ENCODE measurements around the gene SHOC2. TPM values are rescaled to one million over a fixed set of nuclear protein-coding genes. Genes with fewer than 3 reads are reported as not detected.

The SHOC2 gene
- total RNA-seq, 1 experiment from 2014 or later: 23.7 TPM

- no peaks in the 10 kb centered on the region for H3K79me2 ChIP-seq (ENCODE audit: insufficient read depth, low read length)
- no peak overlapping the region for H3K4ac ChIP-seq (ENCODE audit: low read depth, low read length)
- Mint-ChIP-seq H3K27ac (no peak overlapping the region), H3K4me1 (no peaks in the 10 kb centered on the region), H3K4me3 (no peak overlapping the region), H3K9me3 (no peaks in the 10 kb centered on the region), H3K27me3 (ENCODE audit: low read depth) (no peaks in the 10 kb centered on the region), H3K36me3 (ENCODE audit: insufficient read depth in 1 of 3, low read depth in 3 of 3) (peaks cover 0 to 8% (median 7%) of the 10 kb centered on the region in 3 experiments; a peak in 3 of 7 replicates)
- H2BK20ac ChIP-seq (ENCODE audit: low read depth, low read length, poor library complexity, severe bottlenecking): no peak overlapping the region
- H3K23me2 ChIP-seq (ENCODE audit: insufficient read length, low read depth, low read length, poor library complexity, severe bottlenecking): no peaks in the 10 kb centered on the region
- no peak overlapping the region for H3K14ac ChIP-seq (ENCODE audit: insufficient read depth, low read length)
- H4K20me1 ChIP-seq (ENCODE audit: control insufficient read depth, insufficient read depth, insufficient read length): no peaks in the 10 kb centered on the region
- H4K8ac ChIP-seq (replicated peaks; ENCODE audit: insufficient read length, low read depth, low read length): no peak overlapping the region
- no peak overlapping the region for H2BK5ac ChIP-seq (ENCODE audit: insufficient read length, low read length)
- WGBS (ENCODE audit: extremely low coverage, insufficient read length, low lambda C conversion rate): no CpG with 5 or more reads among the region's 1 CpG
- H3K4me1 ChIP-seq (ENCODE audit: insufficient read depth, low read length): no peaks in the 10 kb centered on the region
- no peak overlapping the region for H3K27ac ChIP-seq (ENCODE audit: insufficient read length, low read depth, low read length)
- H3K79me1 ChIP-seq (ENCODE audit: insufficient read depth, low read depth, low read length, poor library complexity, severe bottlenecking): no peaks in the 10 kb centered on the region
- H3K9me3 ChIP-seq (ENCODE audit: control insufficient read depth, low read depth, low read length): no peaks in the 10 kb centered on the region
- H3T11ph ChIP-seq (ENCODE audit: low read length): no peak overlapping the region
- H3K9ac ChIP-seq (ENCODE audit: extremely low read depth, insufficient read length, low read length): no peak overlapping the region
- H3K4me2 ChIP-seq (ENCODE audit: insufficient read depth, insufficient read length, low read length): no peak overlapping the region
- no peak overlapping the region for H2AK5ac ChIP-seq (ENCODE audit: insufficient read length, low read length)
- no peak overlapping the region for H2BK120ac ChIP-seq (ENCODE audit: low read depth, low read length, poor library complexity, severe bottlenecking)
- no peak overlapping the region for H3K23ac ChIP-seq (ENCODE audit: insufficient read length, low read depth, low read length)
- no peak overlapping the region for H3K56ac ChIP-seq (ENCODE audit: insufficient read length, low read depth, low read length)
- no peak overlapping the region for H4K91ac ChIP-seq (ENCODE audit: insufficient read length, low read depth, low read length)
- H3K18ac ChIP-seq (ENCODE audit: insufficient read length, low read depth, low read length): no peak overlapping the region
- H2AFZ ChIP-seq (ENCODE audit: low read length): no peak overlapping the region
- no peak overlapping the region for H2BK12ac ChIP-seq (ENCODE audit: insufficient read length, low read depth, low read length)
- no peak overlapping the region for H4K5ac ChIP-seq (ENCODE audit: insufficient read length, low read depth, low read length)
- H2BK15ac ChIP-seq (ENCODE audit: low read depth, low read length): no peak overlapping the region
- DNase-seq: no peak
- no peaks in the 10 kb centered on the region for H3K27me3 ChIP-seq (ENCODE audit: insufficient read depth, low read length)
- TF ChIP-seq CTCF (conservative IDR thresholded peaks at IDR 0.05): no peak
These were observed 95.8 kb downstream of the SHOC2 start for GRCh38 chr10:111015181-111015580.
